SK-N-SH treated with all-trans-retinoic acid at 6 μM for 48 hours (cell line): Measurements from ENCODE around the gene SRCAP.

Experiments
- ATAC-seq: fragments of 200-7000 bp; cut with Tn5 transposase; 3 replicates; pipeline ENCODE4 v1.9.1; 2020; ENCODE audit warnings: mild to moderate bottlenecking, moderate library complexity
- BACH2 ChIP-seq: fragments of 250-450 bp; sonication (Bioruptor Pico); IDR thresholded peaks from 2 replicates; pipeline ENCODE4 v1.9.0; 2021; ENCODE audit warnings: mild to moderate bottlenecking, borderline replicate concordance
- CREB5 ChIP-seq: fragments of 250-450 bp; sonication (Bioruptor Pico); IDR thresholded peaks from 2 replicates; pipeline ENCODE4 v1.5.1; 2020; ENCODE audit warnings: low read depth, mild to moderate bottlenecking, moderate library complexity
- CSDC2 ChIP-seq: fragments of 250-450 bp; sonication (Bioruptor Pico); IDR thresholded peaks from 2 replicates; pipeline ENCODE4 v1.5.0; 2020; ENCODE audit warnings: mild to moderate bottlenecking, moderate library complexity
- CSRNP3 ChIP-seq: fragments of 250-450 bp; sonication (Bioruptor Pico); IDR thresholded peaks from 2 replicates; pipeline ENCODE4 v1.5.1; 2021; ENCODE audit warnings: mild to moderate bottlenecking, moderate library complexity
- ESRRG ChIP-seq: fragments of 250-450 bp; sonication (Bioruptor Pico); IDR thresholded peaks from 2 replicates; pipeline ENCODE4 v1.6.1; 2021; ENCODE audit warnings: mild to moderate bottlenecking
- GLIS3 ChIP-seq: fragments of 250-450 bp; sonication (Bioruptor Pico); IDR thresholded peaks from 2 replicates; pipeline ENCODE4 v1.5.0; 2020; ENCODE audit warnings: mild to moderate bottlenecking, moderate library complexity
- ISL1 ChIP-seq: fragments of 250-450 bp; sonication (Bioruptor Pico); IDR thresholded peaks from 2 replicates; pipeline ENCODE4 v2.1.2; 2022; ENCODE audit warnings: mild to moderate bottlenecking, moderate library complexity
- OSR1 ChIP-seq: fragments of 250-450 bp; sonication (Bioruptor Pico); IDR thresholded peaks from 2 replicates; pipeline ENCODE4 v1.8.0; 2022; ENCODE audit warnings: moderate library complexity, mild to moderate bottlenecking, inconsistent platforms
- PATZ1 ChIP-seq: fragments of 250-450 bp; sonication (Bioruptor Pico); IDR thresholded peaks from 2 replicates; pipeline ENCODE4 v1.8.0; 2020; ENCODE audit warnings: mild to moderate bottlenecking, moderate library complexity, borderline replicate concordance
- POU6F1 ChIP-seq: fragments of 250-450 bp; sonication (Bioruptor Pico); IDR thresholded peaks from 2 replicates; pipeline ENCODE4 v1.8.0; 2021; ENCODE audit warnings: low read depth, mild to moderate bottlenecking, moderate library complexity, borderline replicate concordance
- PPARA ChIP-seq: fragments of 250-450 bp; sonication (Bioruptor Pico); IDR thresholded peaks from 2 replicates; pipeline ENCODE4 v1.5.0; 2020; ENCODE audit warnings: mild to moderate bottlenecking, borderline replicate concordance
- SNAI2 ChIP-seq: fragments of 250-450 bp; sonication (Bioruptor Pico); IDR thresholded peaks from 2 replicates; pipeline ENCODE4 v1.5.0; 2020; ENCODE audit warnings: mild to moderate bottlenecking, moderate library complexity
- TCF4 ChIP-seq: fragments of 250-450 bp; sonication (Bioruptor Pico); IDR thresholded peaks from 2 replicates; pipeline ENCODE4 v1.8.0; 2021; ENCODE audit warnings: mild to moderate bottlenecking, moderate library complexity, borderline replicate concordance
- TOX ChIP-seq: fragments of 250-450 bp; sonication (Bioruptor Pico); IDR thresholded peaks from 2 replicates; pipeline ENCODE4 v1.8.0; 2021; ENCODE audit warnings: mild to moderate bottlenecking, moderate library complexity, borderline replicate concordance
- TSHZ2 ChIP-seq: fragments of 250-450 bp; sonication (Bioruptor Pico); IDR thresholded peaks from 2 replicates; pipeline ENCODE4 v1.5.0; 2020; ENCODE audit warnings: mild to moderate bottlenecking, moderate library complexity
- ZC3H10 ChIP-seq: fragments of 250-450 bp; sonication (Bioruptor Pico); IDR thresholded peaks from 2 replicates; pipeline ENCODE4 v1.5.1; 2021; ENCODE audit warnings: mild to moderate bottlenecking, moderate library complexity
- ZFP30 ChIP-seq: fragments of 450-650 bp; formaldehyde crosslinking; IDR thresholded peaks from 2 replicates; pipeline ENCODE4 v1.5.0; 2022; ENCODE audit warnings: mild to moderate bottlenecking, moderate library complexity
- ZNF565 ChIP-seq: fragments of 450-650 bp; formaldehyde crosslinking; conservative IDR thresholded peaks from 2 replicates; pipeline ENCODE4 v1.5.0; 2020; ENCODE audit warnings: low read depth, mild to moderate bottlenecking, moderate library complexity
- ZNF70 ChIP-seq: fragments of 450-650 bp; formaldehyde crosslinking; IDR thresholded peaks from 2 replicates; pipeline ENCODE4 v1.5.0; 2020; ENCODE audit warnings: mild to moderate bottlenecking, moderate library complexity
- ZNF8 ChIP-seq: fragments of 450-650 bp; formaldehyde crosslinking; IDR thresholded peaks from 2 replicates; pipeline ENCODE4 v1.5.0; 2020; ENCODE audit warnings: mild to moderate bottlenecking, moderate library complexity

SRCAP gene

GRCh38 chr16:30747799-30748633, 49.0 kb downstream of the SRCAP start, which contains the start of gene PHKG2:
TSS of gene PHKG2 (plus strand) at chr16:30748425. CDS start at chr16:30748821, 396 bp downstream.
- ATAC-seq, result peak; percentile 98
- TF ChIP-seq ZC3H10 (CRISPR knock-in tag), result no peak
- TF ChIP-seq ESRRG (CRISPR knock-in tag), result no peak
- TF ChIP-seq PATZ1 (CRISPR knock-in tag), result no peak
- no peak for TF ChIP-seq TCF4 (CRISPR knock-in tag)
- 0 out of 2 replicates have a peak, but pooled peaks have one; percentile 25 for TF ChIP-seq GLIS3 (CRISPR knock-in tag)
- no peak for TF ChIP-seq ZNF70
- no peak for TF ChIP-seq OSR1 (CRISPR knock-in tag)

GRCh38 chr16:30748634-30749445, 49.9 kb downstream of the SRCAP start:
- TF ChIP-seq TOX (CRISPR knock-in tag) (no peak), CREB5 (CRISPR knock-in tag) (no peak), CSDC2 (CRISPR knock-in tag) (no peak), ESRRG (CRISPR knock-in tag) (no peak), SNAI2 (CRISPR knock-in tag) (no peak)
- peak; percentile 72 for ATAC-seq

GRCh38 chr16:30750201-30750600, 51.2 kb downstream of the SRCAP start:
- ATAC-seq, result no peak
- TF ChIP-seq ISL1 (no peak), CSRNP3 (CRISPR knock-in tag) (no peak), CREB5 (CRISPR knock-in tag) (no peak), ZNF8 (CRISPR knock-in tag) (no peak), POU6F1 (CRISPR knock-in tag) (no peak), PATZ1 (CRISPR knock-in tag) (no peak), ZFP30 (CRISPR knock-in tag) (no peak), PPARA (CRISPR knock-in tag) (no peak), ZNF565 (CRISPR knock-in tag) (no peak), BACH2 (no peak), ZNF70 (no peak), TOX (CRISPR knock-in tag) (no peak), TSHZ2 (CRISPR knock-in tag) (no peak)
